HG02943 (cell line): Measurements from ENCODE around the gene PDIA6.
"Not testable (repeated sequence)": the region's sequence is repeated elsewhere in the genome, so short reads cannot be mapped to it uniquely, and the experiment has no call there.

ENCODE experiments used
- ATAC-seq: cut with Tn5 transposase; IDR thresholded peaks from one replicate; pipeline ENCODE4 v1.9.1; 2021; ENCODE audit warnings: mild to moderate bottlenecking, low read depth, moderate library complexity; ENCODE audit not compliant: unreplicated experiment

Gene PDIA6

GRCh38 chr2:10811517-10811916 lies 1.1 kb downstream of the PDIA6 start:
- ATAC-seq = no peak

- no peak for ATAC-seq
Measured at GRCh38 chr2:10810202-10811161, 2.1 kb downstream of the PDIA6 start.

GRCh38 chr2:10806543-10806942 lies 6.0 kb downstream of the PDIA6 start:
- ATAC-seq = no peak

- not testable (repeated sequence) for ATAC-seq
Measured at GRCh38 chr2:10805990-10806389, 6.6 kb downstream of the PDIA6 start.

- no peak for ATAC-seq
Measured at GRCh38 chr2:10802657-10803056, 9.9 kb downstream of the PDIA6 start.

GRCh38 chr2:10800163-10800562 lies 12.4 kb downstream of the PDIA6 start:
- no peak for ATAC-seq

- ATAC-seq = no peak
Measured at GRCh38 chr2:10798783-10799182, 13.8 kb downstream of the PDIA6 start.

- ATAC-seq = no peak
Measured at GRCh38 chr2:10796703-10797102, 15.9 kb downstream of the PDIA6 start.

GRCh38 chr2:10795508-10796046 lies 17.0 kb downstream of the PDIA6 start:
- no peak for ATAC-seq

- no peak for ATAC-seq
Measured at GRCh38 chr2:10794876-10795275, 17.7 kb downstream of the PDIA6 start.

- ATAC-seq = no peak
Measured at GRCh38 chr2:10793816-10794215, 18.8 kb downstream of the PDIA6 start.

GRCh38 chr2:10792660-10793400 lies 19.8 kb downstream of the PDIA6 start:
- ATAC-seq = no peak

- ATAC-seq = no peak
Measured at GRCh38 chr2:10792001-10792634, 20.5 kb downstream of the PDIA6 start.

- ATAC-seq = peak; percentile 75
Measured at GRCh38 chr2:10790228-10790973, 22.2 kb downstream of the PDIA6 start.

- ATAC-seq = no peak
Measured at GRCh38 chr2:10788855-10789254, 23.7 kb downstream of the PDIA6 start.

GRCh38 chr2:10787176-10787968 lies 25.2 kb downstream of the PDIA6 start:
- ATAC-seq = no peak

GRCh38 chr2:10786240-10786982 lies 26.2 kb downstream of the PDIA6 start:
- ATAC-seq = no peak

GRCh38 chr2:10785260-10785659 lies 27.3 kb downstream of the PDIA6 start:
- ATAC-seq = no peak

GRCh38 chr2:10784719-10785118 lies 27.9 kb downstream of the PDIA6 start:
- ATAC-seq = no peak
